Activated naive CD4-positive, alpha-beta T cell treated with anti-CD3 and anti-CD28 coated beads, Interleukin-2, amount 50 U/mL, for 72 hours (primary cell): Measurements from ENCODE around the gene NAV2. TPM values are rescaled to one million over a fixed set of nuclear protein-coding genes. Genes with fewer than 3 reads are reported as not detected.
"Not testable (repeated sequence)": the region's sequence is repeated elsewhere in the genome, so short reads cannot be mapped to it uniquely, and the experiment has no call there.

Experiments
- ATAC-seq, 2 donors: fragments of 150-1000 bp; cut with Tn5 transposase; 2 replicates each; pipeline ENCODE4 v1.10.0; 2021; ENCODE audit warnings: mild to moderate bottlenecking in 2 of 2, moderate library complexity in 2 of 2
- DNase-seq, 2 donors: peaks; one replicate each; pipeline ENCODE4 v3.0.0; 2021 to 2022; ENCODE audit warnings: low spot score in 2 of 2
- H3K27ac Mint-ChIP-seq, 2 donors: one replicate each; pipeline ENCODE4 v1.8.0; 2022; ENCODE audit warnings: mild to moderate bottlenecking in 2 of 2, mixed read lengths in 2 of 2
- H3K36me3 Mint-ChIP-seq, 2 donors: one replicate each; pipeline ENCODE4 v1.8.0; 2022; ENCODE audit warnings: mixed read lengths in 2 of 2
- H3K9me3 Mint-ChIP-seq, 2 donors: one replicate each; pipeline ENCODE4 v1.8.0; 2022; ENCODE audit warnings: mixed read lengths in 2 of 2
- total RNA-seq, 2 donors: library from RNA; stranded (reverse); gene quantifications; one replicate each; pipeline ENCODE4 v1.2.3, GENCODE V29; 2022

The NAV2 gene
- total RNA-seq, 2 donors from 2014 or later: 0.27 to 0.88 TPM

GRCh38 chr11:19994672-19995071, 282.0 kb downstream of the NAV2 start:
- H3K27ac Mint-ChIP-seq: no peak overlapping the region
- H3K9me3 Mint-ChIP-seq: no peaks in the 10 kb centered on the region
- ATAC-seq (no peak), DNase-seq (no peak)
- no peaks in the 10 kb centered on the region for H3K36me3 Mint-ChIP-seq

GRCh38 chr11:19995145-19995544, 282.5 kb downstream of the NAV2 start:
- H3K36me3 Mint-ChIP-seq: no peaks in the 10 kb centered on the region
- H3K27ac Mint-ChIP-seq: no peak overlapping the region
- ATAC-seq: no peak

GRCh38 chr11:19996571-19996970, 283.9 kb downstream of the NAV2 start:
- ATAC-seq (no peak), DNase-seq (no peak)
- Mint-ChIP-seq H3K27ac (no peak overlapping the region), H3K36me3 (no peaks in the 10 kb centered on the region), H3K9me3 (no peaks in the 10 kb centered on the region)

More at GRCh38 chr11:19995145-19995544, 282.5 kb downstream of the NAV2 start:
- no peaks in the 10 kb centered on the region for H3K9me3 Mint-ChIP-seq
- no peak for DNase-seq

GRCh38 chr11:20000022-20000350, 287.3 kb downstream of the NAV2 start:
- DNase-seq (no peak), ATAC-seq (no peak)
- Mint-ChIP-seq H3K27ac (no peak overlapping the region), H3K9me3 (no peaks in the 10 kb centered on the region), H3K36me3 (no peaks in the 10 kb centered on the region)

GRCh38 chr11:20000351-20001134, 287.9 kb downstream of the NAV2 start:
- Mint-ChIP-seq H3K9me3 (no peaks in the 10 kb centered on the region), H3K36me3 (no peaks in the 10 kb centered on the region), H3K27ac (peak overlapping the region in 1 of 2 donors; percentile 22)
- no peak for DNase-seq
- ATAC-seq: no peak

- H3K27ac Mint-ChIP-seq: no peak overlapping the region
- no peak for ATAC-seq
- no peaks in the 10 kb centered on the region for H3K9me3 Mint-ChIP-seq
- H3K36me3 Mint-ChIP-seq: no peaks in the 10 kb centered on the region
- no peak for DNase-seq
Measured at GRCh38 chr11:20002312-20003216, 289.9 kb downstream of the NAV2 start.

- Mint-ChIP-seq H3K36me3 (no peaks in the 10 kb centered on the region), H3K9me3 (no peaks in the 10 kb centered on the region), H3K27ac (no peak overlapping the region)
- no peak for ATAC-seq
- DNase-seq: no peak
Measured at GRCh38 chr11:20003351-20003750, 290.7 kb downstream of the NAV2 start.

- Mint-ChIP-seq H3K36me3 (no peaks in the 10 kb centered on the region), H3K27ac (no peak overlapping the region), H3K9me3 (no peaks in the 10 kb centered on the region)
- ATAC-seq (no peak), DNase-seq (no peak)
Measured at GRCh38 chr11:20004866-20005265, 292.2 kb downstream of the NAV2 start.

- Mint-ChIP-seq H3K9me3 (no peaks in the 10 kb centered on the region), H3K36me3 (no peaks in the 10 kb centered on the region), H3K27ac (no peak overlapping the region)
- no peak for DNase-seq
- ATAC-seq: no peak
Measured at GRCh38 chr11:20005747-20006146, 293.1 kb downstream of the NAV2 start.

GRCh38 chr11:20006618-20007017, 294.0 kb downstream of the NAV2 start:
- H3K27ac Mint-ChIP-seq, ATAC-seq, H3K9me3 Mint-ChIP-seq, DNase-seq, H3K36me3 Mint-ChIP-seq: not testable (repeated sequence)

- ATAC-seq (no peak), DNase-seq (no peak)
- Mint-ChIP-seq H3K27ac (no peak overlapping the region), H3K9me3 (no peaks in the 10 kb centered on the region), H3K36me3 (no peaks in the 10 kb centered on the region)
Measured at GRCh38 chr11:20007386-20007785, 294.7 kb downstream of the NAV2 start.

GRCh38 chr11:20008190-20008870, 295.7 kb downstream of the NAV2 start:
- Mint-ChIP-seq H3K36me3 (no peaks in the 10 kb centered on the region), H3K9me3 (no peaks in the 10 kb centered on the region), H3K27ac (no peak overlapping the region)
- DNase-seq: no peak
- ATAC-seq: no peak

GRCh38 chr11:20008871-20009644, 296.4 kb downstream of the NAV2 start:
- no peak for DNase-seq
- Mint-ChIP-seq H3K9me3 (no peaks in the 10 kb centered on the region), H3K27ac (no peak overlapping the region), H3K36me3 (no peaks in the 10 kb centered on the region)
- no peak for ATAC-seq

- H3K9me3 Mint-ChIP-seq: no peaks in the 10 kb centered on the region
- DNase-seq: no peak
- no peak overlapping the region for H3K27ac Mint-ChIP-seq
- no peak for ATAC-seq
- no peaks in the 10 kb centered on the region for H3K36me3 Mint-ChIP-seq
Measured at GRCh38 chr11:20010156-20010850, 297.7 kb downstream of the NAV2 start.

- Mint-ChIP-seq H3K27ac (no peak overlapping the region), H3K36me3 (no peaks in the 10 kb centered on the region), H3K9me3 (no peaks in the 10 kb centered on the region)
- ATAC-seq (no peak), DNase-seq (no peak)
Measured at GRCh38 chr11:20010851-20011225, 298.2 kb downstream of the NAV2 start.

- Mint-ChIP-seq H3K36me3 (no peaks in the 10 kb centered on the region), H3K9me3 (no peaks in the 10 kb centered on the region), H3K27ac (no peak overlapping the region)
- DNase-seq (no peak), ATAC-seq (no peak)
Measured at GRCh38 chr11:20011307-20011951, 298.8 kb downstream of the NAV2 start.
